Measurements from ENCODE around the gene ZNF543.
"Not testable (repeated sequence)": the region's sequence is repeated elsewhere in the genome, so short reads cannot be mapped to it uniquely, and the experiment has no call there.

ZNF543 gene

DNA sequence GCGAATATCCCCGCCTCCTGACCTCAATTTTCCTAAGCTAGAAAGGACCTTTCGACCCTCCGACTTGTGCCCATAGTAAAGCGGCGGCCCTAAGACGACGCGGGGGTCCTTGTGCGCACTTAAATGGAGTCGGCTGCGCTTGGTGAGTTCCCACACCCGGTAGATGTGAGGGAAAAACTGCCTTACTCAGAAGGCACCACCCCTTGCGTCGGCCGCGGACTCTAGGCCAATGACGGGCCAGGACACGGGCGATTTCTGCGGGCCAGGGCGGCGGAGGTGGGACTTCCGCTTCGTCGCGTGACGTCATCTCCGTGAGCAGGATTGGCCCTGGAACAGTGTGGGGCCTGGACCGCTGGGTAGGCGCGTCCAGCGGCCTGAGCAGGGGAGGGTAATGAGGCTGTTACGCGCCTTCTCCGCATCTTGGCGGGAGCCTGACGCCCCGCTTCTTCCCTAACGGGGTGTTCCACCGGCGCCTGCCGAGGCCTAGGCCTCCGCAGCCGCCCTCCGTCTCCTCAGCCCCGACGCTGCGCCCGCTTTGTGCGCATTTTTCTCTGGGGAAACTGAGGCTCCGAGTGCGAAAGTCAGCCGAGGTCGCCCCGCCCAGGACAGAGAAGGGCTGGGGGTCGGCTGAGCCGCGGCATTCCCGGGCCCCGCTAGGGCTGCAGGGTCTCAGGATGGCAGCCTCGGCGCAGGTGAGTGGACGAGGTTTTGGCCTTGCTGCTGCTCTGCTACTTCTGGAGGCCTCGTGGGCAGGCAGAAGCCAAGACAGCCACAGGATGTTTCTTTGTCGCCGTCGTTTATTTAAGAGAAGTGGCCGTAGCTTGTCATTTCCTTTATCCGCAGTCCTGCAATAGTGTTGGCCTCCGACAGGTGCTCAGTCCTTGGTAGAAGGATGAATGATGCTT lies at the start of gene ZNF543:
TSS of gene ZNF543 (plus strand) at position 293 of the 905 bp plus-strand sequence. CDS start at position 675, 382 bp downstream.
- TF ChIP-seq, protein P1, sequence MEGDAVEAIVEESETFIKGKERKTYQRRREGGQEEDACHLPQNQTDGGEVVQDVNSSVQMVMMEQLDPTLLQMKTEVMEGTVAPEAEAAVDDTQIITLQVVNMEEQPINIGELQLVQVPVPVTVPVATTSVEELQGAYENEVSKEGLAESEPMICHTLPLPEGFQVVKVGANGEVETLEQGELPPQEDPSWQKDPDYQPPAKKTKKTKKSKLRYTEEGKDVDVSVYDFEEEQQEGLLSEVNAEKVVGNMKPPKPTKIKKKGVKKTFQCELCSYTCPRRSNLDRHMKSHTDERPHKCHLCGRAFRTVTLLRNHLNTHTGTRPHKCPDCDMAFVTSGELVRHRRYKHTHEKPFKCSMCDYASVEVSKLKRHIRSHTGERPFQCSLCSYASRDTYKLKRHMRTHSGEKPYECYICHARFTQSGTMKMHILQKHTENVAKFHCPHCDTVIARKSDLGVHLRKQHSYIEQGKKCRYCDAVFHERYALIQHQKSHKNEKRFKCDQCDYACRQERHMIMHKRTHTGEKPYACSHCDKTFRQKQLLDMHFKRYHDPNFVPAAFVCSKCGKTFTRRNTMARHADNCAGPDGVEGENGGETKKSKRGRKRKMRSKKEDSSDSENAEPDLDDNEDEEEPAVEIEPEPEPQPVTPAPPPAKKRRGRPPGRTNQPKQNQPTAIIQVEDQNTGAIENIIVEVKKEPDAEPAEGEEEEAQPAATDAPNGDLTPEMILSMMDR (IDR thresholded peaks at IDR 0.05; ENCODE audit: borderline replicate concordance, insufficient read depth, low read depth, low read length): 0 out of 2 replicates have a peak, but pooled peaks have one; percentile 17
- H3K4me3 ChIP-seq (ENCODE audit: low read depth, low read length): peak within 1 kb of the TSS; percentile 86

DNA sequence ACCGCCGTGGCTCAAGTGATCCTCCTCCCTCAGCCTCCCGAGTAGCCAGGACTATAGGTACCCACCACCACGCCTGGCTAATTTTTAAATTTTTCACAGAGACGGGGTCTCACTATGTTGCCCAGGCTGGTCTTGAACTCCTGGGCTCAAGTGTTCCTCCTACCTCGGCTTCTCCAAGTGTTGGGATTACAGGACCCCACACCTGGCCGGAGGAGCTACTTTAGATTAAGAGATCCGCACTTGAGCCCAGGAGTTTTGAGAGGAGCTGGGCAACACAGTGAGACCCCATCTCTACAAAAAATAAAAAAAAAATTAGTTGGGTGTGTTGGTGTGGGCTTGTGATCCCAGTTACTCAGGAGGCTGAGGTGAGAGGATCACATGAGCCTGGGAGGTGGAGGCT lies 49.0 kb upstream of the ZNF543 start:
- H3K4me3 ChIP-seq (ENCODE audit: low read depth, low read length): no peak overlapping the region
- TF ChIP-seq, protein P1 (IDR thresholded peaks at IDR 0.05; ENCODE audit: borderline replicate concordance, insufficient read depth, low read depth, low read length): no peak

DNA sequence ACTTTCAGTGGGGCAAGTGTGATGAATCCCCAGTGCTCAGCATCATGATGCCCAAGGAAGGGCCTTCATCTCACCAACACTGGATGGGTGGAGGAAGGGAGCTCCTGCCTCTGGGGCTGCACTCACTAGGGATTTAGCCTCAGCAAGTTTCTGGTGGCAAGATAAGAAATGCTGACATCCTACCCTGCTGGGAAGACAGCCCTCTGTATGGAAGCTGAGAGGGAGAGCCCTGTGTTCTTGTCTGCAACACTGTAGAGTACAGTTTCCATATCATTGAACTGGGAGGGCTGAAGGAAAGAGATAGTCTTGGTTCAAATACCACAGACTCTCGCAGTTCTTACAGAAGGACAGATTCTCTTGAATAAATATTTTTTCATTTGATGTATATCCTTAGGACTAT lies 47.3 kb upstream of the ZNF543 start:
- no peak overlapping the region for H3K4me3 ChIP-seq (ENCODE audit: low read depth, low read length)
- TF ChIP-seq, protein P1 (IDR thresholded peaks at IDR 0.05; ENCODE audit: borderline replicate concordance, insufficient read depth, low read depth, low read length): no peak

DNA sequence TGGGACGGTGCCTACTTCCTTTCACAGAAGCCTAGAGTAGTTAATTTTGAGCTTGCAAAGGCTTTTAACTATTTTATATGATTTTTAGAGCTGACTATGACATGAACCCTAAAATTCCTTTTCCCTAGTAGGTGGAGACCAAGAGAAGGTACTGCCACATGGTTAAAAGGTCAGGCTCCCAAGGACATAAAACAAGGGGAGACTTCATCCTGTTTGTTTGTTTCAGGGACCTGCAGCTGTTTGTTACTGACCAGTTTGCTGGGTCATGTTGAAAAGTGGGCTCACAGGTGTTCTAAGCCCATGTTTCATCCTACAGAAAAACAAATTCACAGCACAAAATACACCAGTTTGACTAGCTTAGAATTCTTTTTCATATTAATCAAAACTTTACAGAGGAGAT lies 43.8 kb upstream of the ZNF543 start:
- TF ChIP-seq, protein P1 (IDR thresholded peaks at IDR 0.05; ENCODE audit: borderline replicate concordance, insufficient read depth, low read depth, low read length): no peak
- no peak overlapping the region for H3K4me3 ChIP-seq (ENCODE audit: low read depth, low read length)

DNA sequence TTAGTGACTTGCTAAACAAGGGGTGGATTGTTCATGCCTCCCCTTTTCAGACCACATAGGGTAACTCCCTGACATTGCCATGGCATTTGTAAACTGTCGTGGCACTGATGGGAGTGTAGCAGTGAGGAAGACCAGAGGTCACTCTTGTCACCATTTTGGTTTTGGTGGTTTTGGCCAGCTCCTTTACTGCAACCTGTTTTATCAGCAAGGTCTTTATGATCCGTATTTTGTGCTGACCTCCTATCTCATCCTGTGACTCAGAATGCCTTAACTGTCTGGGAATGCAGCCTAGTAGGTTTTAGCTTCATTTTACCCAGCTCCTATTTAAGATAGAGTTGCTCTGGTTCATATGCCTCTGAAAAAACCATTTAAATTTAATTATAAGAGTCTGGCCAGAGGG lies 41.8 kb upstream of the ZNF543 start:
- H3K4me3 ChIP-seq (ENCODE audit: low read depth, low read length): not testable (repeated sequence)

DNA sequence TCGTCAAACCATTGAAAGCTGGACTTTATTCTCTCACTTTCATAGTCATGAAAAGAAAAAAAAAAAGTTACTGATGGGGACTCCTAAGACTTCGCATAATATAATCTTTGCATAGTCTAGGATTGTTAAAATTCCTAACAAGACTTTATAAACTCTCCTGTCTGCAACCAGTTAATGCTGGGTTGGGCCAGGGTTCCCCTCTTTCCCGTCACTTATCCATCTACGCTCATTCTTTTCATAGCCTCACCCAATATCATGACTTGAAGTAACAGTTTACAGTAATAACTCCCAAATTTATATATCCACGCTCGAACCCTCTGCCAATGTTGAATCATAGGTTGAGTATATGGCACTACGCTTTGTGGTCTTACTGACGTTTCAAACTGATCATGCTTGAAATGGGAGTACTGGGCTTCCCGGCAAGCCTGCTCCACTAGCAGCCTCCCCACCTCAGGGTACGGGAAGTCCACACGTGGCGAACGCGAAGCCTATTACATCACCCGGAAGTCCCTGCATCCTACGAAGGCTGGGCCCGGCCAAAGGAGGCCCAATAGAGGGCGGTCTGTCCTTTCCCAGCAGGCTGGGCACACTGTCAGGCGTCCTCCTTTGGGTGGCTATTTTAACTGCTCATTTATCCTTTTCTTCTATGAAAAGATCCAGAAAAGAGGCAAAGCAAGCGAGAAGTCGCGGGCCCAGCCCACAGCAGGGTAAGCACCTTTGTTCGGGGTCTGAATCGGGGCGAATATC lies 40.7 kb upstream of the ZNF543 start:
- TF ChIP-seq, protein P1 (IDR thresholded peaks at IDR 0.05; ENCODE audit: borderline replicate concordance, insufficient read depth, low read depth, low read length): peak; percentile 21; the same call in 1 of the 2 replicates
- peak overlapping the region; percentile 70 for H3K4me3 ChIP-seq (ENCODE audit: low read depth, low read length)

DNA sequence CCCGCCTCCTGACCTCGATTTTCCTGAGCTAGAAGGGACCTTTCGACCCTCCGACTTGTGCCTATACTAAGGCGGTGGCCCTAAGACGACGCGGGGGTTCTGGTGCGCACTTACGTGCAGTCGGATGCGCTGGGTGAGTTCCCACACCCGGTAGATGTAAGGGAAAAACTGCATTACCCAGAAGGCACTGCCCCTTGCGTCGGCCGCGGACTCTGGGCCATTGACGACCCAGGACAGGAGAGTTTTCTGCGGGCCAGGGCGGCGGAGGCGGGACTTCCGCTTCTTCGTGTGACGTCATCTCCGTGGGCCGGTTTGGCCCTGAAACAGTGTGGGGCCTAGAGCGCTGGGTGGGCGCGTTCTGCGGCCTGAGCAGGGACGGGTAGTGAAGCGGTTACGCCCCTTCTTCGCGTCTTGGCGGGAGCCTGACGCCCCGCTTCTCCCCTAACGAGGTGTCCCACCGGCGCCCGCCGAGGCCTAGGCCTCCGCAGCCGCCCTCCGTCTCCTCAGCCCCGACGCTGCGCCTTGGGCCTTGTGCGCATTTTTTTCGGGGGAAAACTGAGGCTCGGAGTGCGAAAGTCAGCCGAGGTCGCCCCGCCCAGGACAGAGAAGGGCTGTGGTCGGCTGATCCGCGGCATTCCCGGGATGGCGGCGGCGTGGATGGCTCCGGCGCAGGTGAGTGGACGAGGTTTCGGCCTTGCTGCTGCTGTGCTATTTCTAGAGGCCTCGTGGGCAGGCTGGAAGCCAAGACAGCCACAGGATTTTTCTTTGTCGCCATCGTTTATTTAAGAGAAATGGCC lies 39.9 kb upstream of the ZNF543 start, which contains the start of gene ZNF460:
TSS of gene ZNF460 (plus strand) at position 321 of the 797 bp plus-strand sequence. CDS start at position 643, 322 bp downstream.
- TF ChIP-seq, protein P1 (IDR thresholded peaks at IDR 0.05; ENCODE audit: borderline replicate concordance, insufficient read depth, low read depth, low read length): no peak
- peak within 1 kb of the TSS; percentile 70 for H3K4me3 ChIP-seq (ENCODE audit: low read depth, low read length)
